COLO668 (cell line): Measurements from ENCODE around the gene TRIOBP.
A peak's percentile ranks its signal among the peaks of the same experiment; 100 is the strongest.

ENCODE experiments used
- DNase-seq: peaks from one replicate; lab custom pipeline; 2025; ENCODE audit not compliant: unreplicated experiment; lab: John Stamatoyannopoulos, UW

TRIOBP gene

DNA sequence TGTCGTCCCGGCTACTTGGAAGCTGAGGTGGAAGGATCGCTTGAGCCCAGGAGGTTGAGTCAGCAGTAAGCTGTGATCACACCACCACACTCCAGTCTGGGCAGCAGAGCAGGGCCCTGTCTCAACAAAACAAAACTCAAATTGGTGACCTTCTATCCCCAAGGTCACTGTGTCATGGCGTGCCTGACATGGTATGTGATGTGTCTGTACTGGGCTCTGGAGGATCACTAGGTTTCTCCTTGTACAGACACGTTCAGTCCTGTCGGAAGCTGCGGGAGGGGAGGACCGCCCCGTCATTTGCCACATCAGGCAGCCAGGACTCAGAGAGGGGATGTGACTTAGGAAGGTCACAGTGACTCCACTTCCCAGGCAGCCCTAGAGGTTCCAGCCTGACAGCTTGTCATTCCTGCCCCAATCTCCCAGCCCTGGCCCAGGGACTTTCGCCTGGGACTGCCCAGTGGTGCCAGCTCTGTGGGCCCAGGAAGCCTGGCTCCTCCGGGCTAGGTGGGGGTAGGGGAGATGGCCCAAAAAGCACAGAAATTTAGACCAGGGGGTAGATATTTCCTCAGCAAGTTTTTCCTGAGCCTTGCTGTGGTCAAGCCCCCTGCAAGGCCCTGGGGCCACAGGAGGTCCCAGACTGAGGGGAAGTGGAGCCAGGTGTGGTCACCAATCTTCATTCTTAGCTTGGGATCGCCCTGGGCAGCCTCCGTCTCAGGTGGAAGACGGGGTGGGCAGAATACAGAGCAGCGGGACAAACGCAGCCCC, 53.2 kb downstream of the TRIOBP start:
- DNase-seq: no peak

DNA sequence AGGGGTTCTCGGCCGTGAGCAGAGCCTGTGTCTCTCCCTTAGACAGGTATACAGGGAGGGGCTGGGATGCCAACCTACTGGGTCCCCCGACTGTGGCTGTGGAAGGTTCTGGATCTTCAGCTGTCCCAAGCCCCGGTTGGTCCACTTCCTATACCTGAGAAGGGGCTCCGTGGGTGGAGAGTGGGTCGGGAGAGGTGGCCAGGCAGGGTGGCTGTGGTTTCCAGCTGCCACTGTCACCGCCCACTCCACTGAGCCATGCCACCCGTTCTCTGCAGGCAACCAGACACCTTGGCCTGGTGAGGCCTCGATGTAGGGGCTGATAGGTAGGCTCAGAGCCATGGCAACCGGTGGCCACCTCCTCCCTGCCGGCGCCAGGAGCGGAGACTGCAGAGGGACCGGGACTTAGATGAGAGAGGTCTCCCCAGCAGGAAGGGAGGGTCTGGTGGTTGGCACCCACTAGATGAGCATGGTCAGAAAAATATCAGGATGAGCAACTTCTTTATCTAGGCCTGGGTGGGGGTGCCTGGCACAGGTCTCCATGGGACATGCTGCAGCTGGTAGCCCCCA, 53.8 kb downstream of the TRIOBP start:
- DNase-seq: no peak

DNA sequence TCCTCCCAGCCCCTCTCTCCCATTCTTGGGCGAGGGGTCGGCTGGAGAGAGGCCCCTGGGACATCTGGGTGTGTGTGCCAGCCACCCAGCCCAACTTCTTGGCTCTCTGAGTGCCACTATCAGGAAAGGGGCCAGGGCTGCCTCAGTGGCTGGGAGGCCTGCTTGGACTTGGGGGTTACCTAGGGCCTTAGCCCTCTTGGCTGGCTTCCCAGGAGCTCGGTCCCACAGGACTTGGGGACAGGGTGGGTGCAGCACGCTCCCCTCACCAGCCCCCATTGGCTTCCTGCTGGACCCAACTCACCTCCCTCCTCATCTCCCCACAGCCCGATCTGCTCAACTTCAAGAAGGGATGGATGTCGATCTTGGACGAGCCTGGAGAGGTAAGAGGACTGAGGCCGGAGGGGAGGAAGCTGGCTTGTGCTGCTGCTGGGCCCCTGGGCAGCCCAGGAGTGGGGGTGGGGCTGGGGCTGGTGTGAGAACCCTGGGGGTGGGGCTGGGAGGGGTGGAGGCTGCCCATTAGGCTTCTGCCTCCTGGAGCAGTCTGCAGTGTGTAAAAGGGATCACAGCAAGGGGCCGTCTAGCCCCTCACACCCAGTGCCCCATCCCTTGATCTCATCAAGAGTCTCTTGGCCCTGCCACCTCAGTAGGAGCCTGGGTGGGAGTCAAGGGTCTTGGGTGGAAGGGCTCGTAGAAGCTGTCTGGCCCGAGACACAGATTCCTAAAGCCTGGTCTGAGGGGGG, 54.8 kb downstream of the TRIOBP start:
- no peak for DNase-seq

DNA sequence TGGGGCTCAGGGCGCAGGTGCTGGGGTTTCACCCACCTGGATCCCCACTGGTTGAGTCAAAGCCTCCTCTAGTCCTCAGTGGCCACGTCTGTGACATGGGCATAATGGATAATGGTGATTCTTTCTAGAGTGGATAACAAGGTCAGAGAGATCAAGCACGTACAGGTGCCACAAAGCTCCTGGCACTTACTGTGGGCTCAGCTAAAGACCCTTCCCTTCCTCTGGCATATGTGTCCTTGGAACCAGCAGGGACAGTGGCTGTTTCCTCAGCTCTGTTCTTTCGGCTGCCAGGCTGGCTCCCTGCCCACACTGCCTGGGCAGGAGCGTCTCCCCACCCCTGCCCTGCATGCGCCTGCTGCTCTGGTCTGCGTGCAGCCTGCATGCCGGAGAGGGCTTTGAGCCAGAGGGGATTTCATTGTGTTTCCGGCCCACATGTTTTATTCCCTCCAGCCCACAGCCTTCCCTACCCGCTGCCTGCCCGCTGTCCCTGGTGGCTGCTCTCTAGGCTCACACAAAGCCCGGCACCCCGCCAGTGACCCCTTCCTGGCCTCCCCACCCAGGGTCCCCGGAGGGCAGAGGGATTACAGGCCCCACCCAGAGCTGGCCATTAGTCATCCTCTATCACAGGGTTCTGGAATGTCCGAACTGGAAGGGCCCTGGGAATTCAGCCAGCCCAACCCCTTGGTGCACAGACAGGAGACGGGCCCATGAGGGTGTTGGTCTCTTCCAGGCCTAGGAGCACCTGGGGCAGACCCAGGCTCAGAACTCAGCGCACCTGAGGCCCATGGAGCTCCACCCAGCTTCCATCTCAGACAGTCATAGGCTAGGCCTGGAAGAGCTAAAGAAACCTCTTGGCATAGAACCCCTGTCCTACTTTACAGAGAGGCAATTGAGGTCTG, 55.6 kb downstream of the TRIOBP start:
- DNase-seq: no peak

DNA sequence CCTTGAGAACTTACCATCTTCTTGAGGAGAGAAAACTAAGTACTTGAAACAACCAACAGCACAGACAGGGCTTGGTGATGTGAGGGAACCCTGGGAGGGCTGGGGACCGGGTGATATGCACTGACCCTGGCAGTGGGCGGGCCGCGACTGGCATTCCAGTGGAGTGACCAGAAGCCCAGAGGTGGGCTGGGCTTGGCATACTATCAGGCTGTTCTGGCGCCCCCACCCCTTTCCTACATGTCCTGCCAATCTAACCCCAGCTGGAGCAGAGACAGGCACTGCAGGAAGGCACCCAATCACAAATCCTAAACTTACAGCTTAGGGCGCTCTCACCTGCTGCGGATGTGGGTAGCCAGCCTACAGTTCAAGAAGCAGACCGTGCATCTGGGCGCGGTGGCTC, 56.9 kb downstream of the TRIOBP start:
- DNase-seq: no peak

DNA sequence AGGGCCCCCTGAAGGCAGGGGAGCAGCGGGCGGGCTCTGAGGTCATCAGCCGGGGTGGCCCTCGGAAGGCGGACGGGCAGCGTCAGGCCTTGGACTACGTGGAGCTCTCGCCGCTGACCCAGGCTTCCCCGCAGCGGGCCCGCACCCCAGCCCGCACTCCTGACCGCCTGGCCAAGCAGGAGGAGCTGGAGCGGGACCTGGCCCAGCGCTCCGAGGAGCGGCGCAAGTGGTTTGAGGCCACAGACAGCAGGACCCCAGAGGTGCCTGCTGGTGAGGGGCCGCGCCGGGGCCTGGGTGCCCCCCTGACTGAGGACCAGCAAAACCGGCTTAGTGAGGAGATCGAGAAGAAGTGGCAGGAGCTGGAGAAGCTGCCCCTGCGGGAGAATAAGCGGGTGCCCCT, 60.8 kb downstream of the TRIOBP start:
- no peak for DNase-seq

DNA sequence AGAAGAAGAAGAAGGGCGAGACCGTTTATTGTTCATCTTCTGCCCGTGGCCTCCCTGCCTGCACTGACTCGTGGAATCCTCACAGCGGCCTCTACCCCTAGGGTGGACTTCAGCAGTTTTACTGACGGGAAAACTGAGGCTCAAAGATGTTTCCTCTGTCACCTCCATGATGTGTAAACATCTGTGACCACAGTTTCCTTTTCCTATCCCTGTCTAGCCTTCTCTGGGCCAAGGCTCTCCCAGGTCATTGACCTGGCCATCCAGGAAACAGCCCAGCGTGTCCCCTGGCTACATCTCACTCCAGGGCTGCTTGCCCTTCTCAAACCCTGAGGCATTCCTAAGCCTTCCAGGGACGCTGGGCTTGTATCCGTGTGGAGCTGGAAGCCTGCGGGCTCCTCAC, 61.8 kb downstream of the TRIOBP start:
- no peak for DNase-seq

DNA sequence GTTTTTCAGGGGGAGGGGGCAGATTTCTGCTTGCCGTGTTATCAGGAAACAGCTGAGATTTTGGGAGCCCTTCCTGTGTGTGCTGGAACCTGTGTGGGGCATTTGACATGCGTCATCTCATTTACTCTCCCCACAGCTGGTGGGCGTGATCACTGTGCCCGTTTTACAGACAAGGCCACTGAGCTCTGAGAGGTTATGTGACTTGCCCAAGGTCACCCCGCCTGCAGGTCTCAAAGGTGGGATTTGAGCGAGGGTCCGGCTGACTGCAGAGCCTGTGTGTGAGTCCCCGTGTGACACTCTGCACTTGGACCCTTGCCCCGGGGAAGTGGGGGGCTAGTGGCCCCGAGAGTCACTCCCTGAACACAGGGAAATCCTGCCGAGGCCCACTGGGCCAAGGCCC, 62.4 kb downstream of the TRIOBP start:
- no peak for DNase-seq

DNA sequence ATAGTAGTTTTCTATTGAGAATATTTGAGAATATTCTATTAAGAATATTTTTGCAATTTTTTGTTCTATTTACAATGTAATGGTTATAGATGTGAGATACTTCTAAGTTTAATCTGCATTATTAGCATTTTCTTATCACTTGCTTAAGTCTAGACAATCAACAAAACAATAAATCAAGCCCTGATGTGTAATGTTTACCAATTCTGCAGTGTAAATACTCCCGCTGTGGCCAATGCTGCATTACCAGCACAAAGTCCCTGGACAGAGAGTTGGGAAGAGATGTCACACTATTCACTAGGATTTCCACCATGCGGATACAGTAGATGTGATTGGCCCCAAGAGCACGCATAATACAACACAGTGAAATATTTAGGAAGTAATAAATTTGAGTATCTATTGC, 63.3 kb downstream of the TRIOBP start:
- DNase-seq: peak; percentile 48

DNA sequence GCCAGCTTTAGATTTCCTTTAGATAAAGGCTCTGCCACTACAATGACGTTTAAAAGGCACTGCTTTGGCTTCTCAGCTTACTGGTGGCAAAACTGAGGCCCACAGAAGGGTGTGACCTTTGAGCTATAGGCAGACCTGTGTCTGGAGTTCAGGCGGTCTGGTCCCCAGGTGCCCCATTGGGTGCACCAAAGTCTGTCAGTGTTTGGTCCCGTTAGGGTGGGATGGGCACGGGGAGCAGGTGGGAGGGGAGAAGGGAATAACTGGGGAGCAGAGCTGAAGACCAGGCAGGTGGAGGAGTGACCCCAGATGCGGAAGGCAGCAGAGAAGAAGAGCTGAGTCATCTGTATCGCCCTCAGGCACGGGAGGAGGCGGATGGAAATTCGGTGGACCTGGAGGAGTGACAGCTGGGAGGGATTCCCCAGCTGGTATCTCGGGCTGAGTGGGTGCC, 65.6 kb downstream of the TRIOBP start:
- peak; percentile 33 for DNase-seq

DNA sequence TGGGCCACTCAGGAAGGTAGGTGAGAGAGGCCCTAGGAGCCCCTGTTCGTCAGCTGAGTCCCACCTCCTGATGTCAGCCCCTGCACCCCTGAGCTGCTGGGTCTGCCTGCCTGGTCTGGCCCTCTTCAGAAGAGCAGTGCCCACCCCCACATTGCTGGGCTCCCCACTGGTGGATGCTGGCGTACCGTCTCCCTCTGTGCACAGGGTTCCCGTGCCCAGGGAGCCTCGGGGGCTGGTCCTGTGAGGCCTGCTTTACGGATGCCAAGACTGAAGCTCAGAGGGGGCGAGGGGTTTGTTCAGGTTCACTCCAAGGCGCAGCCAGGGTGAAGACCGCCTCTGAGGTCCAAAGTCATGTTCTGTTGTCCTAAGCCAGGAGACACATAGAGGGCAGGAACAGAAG, 66.2 kb downstream of the TRIOBP start:
- no peak for DNase-seq

DNA sequence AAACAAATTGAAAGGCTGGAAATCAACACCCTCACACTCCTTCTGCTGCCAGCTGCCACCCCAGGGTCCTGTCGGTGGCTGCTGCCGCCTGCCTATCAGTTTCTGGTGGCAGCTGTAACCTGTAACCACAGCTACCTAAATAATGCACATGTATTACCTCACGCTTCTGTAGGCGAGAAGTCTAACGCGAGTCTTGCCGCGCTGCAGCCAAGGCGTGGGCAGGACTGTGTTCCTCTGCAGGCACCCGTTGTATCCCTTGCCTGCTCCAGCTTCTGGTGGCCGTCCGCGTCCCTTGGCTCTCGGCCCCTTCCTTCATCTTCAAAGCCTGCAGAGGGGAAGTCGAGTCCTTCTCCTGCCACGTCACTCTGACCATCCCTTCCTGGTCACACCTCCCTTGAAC, 66.8 kb downstream of the TRIOBP start:
- no peak for DNase-seq

DNA sequence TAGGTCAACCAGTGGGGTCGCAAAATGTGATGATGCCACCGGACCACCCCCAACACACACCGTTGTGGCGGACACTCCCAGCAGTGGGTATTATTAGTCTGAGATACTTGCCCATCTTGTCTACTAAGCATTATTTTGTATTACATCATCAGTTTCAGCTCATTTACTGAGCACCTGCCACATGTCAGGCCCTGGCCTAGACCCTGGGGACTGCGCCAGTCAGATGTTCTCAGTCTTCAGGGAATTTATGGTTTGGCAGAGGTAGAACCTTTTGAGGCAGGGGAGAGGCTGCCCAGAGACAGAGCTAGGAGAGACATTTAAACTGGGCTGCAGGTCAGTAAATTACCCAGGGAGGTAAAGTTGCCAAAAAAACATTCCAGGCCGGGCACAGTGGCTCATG, 67.8 kb downstream of the TRIOBP start:
- DNase-seq: no peak

DNA sequence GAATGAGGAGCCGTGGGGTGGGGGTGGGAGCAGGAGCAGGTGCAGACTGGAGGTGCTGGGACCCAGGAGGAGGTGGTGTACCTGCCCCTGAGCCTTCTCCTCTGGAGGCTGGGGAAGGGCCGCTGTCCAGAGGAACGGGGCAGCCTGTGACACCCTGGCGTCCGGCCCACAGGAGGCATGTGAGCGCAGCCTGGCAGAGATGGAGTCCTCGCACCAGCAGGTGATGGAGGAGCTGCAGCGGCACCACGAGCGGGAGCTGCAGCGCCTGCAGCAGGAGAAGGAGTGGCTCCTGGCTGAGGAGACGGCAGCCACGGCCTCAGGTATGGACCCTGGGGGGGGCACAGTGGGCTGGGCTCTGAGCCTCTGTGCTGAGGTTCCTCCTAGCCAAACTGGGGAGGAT, 68.7 kb downstream of the TRIOBP start:
- DNase-seq: no peak

DNA sequence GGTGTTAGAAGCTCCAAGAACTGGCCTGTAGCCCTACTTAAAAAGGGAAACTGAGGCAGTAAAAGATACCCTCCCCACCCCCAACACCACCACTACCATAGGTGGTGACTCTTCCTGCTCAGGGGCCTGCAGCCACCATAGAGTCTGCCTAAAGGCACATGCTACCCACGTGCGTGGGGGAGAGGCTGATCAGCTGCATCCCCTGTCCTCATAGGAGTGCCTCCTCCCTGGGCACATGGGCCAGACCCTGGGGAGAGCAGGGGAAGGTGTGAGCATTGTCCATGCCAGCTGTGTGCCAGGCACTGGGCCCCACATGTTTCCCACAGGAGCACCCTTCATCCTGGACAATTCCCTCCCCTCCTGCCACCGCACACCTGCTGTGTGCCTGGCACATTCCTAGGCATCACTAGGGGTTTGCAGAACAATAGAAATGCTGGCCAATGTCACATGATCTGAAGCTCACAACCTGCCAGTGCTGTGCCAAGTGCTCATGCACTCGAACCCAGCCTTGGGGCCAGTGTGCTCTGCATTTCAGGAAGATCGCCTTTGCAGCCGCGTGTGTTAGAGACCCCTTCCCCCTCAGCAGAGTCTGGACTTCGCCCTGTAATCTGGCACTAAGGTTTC, 69.2 kb downstream of the TRIOBP start:
- DNase-seq: no peak

DNA sequence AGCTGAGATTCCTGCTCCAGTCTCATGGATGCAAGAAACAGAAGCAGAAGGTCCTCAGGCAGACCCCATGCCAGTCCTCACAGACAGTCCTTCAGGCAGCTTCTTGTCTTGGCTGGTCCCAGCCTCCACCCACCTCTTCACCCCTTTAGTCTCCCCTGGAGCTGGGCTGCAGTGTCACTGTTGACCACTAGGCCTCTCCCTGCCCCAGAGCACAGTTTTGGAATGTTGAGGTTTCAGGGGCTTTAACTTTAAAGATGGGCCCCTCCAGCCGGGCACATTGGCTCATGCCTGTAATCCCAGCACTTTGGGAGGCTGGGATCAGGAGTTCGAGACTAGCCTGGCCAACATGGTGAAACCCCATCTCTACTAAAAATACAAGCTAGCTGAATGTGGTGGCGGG, 71.4 kb downstream of the TRIOBP start:
- DNase-seq: no peak

DNA sequence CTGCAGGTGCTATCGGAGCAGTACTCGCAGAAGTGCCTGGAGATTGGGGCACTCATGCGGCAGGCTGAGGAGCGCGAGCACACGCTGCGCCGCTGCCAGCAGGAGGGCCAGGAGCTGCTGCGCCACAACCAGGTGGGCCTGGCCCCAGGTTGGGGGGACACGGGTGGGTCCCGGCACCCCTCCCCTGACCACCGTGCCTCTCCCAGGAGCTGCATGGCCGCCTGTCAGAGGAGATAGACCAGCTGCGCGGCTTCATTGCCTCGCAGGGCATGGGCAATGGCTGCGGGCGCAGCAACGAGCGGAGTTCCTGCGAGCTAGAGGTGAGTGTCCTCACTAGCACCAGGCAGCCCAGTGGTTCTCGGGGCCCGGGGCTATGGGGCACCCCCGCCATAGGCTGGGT, 72.2 kb downstream of the TRIOBP start:
- DNase-seq: no peak

DNA sequence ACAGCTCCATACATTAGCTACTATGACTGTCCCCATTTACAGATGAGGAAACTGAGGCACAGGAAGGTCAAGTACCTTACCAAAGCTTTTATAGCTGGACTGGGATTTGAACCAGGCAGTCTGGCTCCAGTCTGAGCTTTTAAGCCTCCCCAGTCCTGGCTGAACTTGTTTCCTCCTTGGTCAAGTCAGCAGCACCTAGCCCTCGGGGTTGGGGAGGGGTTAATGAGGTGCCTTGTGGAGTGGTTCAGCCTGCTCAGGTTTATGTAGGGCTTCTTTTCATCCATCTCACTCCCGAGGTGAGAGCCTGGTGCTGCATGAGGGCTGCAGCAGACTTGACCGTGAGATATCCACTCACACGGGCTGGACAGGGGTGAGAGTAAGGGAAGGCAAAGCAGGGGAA, 74.2 kb downstream of the TRIOBP start:
- DNase-seq: no peak

DNA sequence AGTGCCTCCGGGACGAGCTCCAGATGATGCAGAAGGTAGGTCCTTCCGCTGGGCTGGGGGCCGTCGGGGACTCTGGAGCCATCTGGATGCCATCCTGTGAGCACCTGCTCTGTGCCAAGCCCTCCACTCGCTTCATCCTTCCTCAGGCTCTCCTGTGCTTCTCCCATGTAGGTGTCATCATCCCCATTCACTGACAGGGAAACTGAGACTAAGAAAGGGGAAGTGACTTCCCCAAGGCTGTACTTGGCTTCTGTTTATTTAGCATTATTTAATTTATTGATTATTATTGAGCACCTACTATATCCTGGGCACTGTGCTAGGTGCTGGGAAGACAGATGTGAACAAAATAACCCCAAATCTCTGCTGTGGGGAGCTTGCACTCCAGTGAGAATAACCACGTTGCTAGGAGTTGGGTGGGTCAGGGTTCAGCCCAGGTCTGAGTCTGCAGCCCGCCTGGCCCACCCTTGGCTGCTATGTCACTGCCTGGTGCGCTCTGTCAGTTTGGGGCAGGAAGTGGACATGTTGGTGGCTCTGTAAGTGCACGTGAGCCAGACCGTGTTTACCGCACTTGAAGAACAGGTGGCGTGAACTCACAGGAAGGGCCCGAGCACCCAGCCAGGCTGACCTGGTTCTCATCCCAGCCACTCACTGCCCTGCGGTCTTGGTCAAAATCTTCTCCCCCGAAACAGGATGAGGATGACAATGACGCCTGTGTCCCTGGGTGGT, 75.0 kb downstream of the TRIOBP start:
- no peak for DNase-seq

DNA sequence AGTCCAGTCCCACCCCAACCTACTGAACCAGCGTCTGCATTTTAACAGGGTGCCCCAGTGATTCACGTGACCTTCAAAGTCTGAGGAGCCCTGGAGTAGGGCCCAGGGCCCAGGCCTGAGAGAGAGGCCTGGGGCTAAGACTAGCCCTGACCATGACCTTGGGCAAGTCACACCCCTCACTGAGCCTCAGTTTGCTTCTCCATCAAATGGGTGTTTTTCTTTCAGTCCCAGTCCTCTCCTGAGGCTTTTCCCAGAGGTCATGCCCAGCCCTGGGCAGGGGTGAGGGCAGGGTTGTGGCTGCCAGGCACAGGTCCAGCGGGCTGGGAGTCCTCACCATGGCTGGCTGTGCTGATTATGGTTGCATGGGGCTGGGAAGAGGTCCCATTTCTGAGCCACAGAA, 77.9 kb downstream of the TRIOBP start:
- no peak for DNase-seq
